Measurements from ENCODE around the gene TBL1X.

TBL1X gene

GRCh38 chrX:9668537-9668936 lies 203.7 kb downstream of the TBL1X start:
- DNase-seq (ENCODE audit: low read depth): no peak

GRCh38 chrX:9670136-9670814 lies 205.4 kb downstream of the TBL1X start:
- DNase-seq (ENCODE audit: low read depth): no peak

- DNase-seq (ENCODE audit: low read depth): no peak
Observed at GRCh38 chrX:9671998-9672397, 207.1 kb downstream of the TBL1X start.

- no peak for DNase-seq (ENCODE audit: low read depth)
Observed at GRCh38 chrX:9676306-9676705, 211.4 kb downstream of the TBL1X start.

GRCh38 chrX:9676738-9677097 lies 211.9 kb downstream of the TBL1X start:
- DNase-seq (ENCODE audit: low read depth): no peak

- no peak for DNase-seq (ENCODE audit: low read depth)
Observed at GRCh38 chrX:9677098-9677739, 212.4 kb downstream of the TBL1X start.

- DNase-seq (ENCODE audit: low read depth): no peak
Observed at GRCh38 chrX:9678215-9678965, 213.5 kb downstream of the TBL1X start.

- DNase-seq (ENCODE audit: low read depth): no peak
Observed at GRCh38 chrX:9681011-9681410, 216.2 kb downstream of the TBL1X start.

GRCh38 chrX:9681422-9681821 lies 216.6 kb downstream of the TBL1X start:
- DNase-seq (ENCODE audit: low read depth): no peak

GRCh38 chrX:9682456-9682855 lies 217.6 kb downstream of the TBL1X start:
- DNase-seq (ENCODE audit: low read depth): no peak

GRCh38 chrX:9682861-9683260 lies 218.0 kb downstream of the TBL1X start:
- no peak for DNase-seq (ENCODE audit: low read depth)

- no peak for DNase-seq (ENCODE audit: low read depth)
Observed at GRCh38 chrX:9683350-9683749, 218.5 kb downstream of the TBL1X start.

GRCh38 chrX:9687899-9688298 lies 223.0 kb downstream of the TBL1X start:
- no peak for DNase-seq (ENCODE audit: low read depth)

- no peak for DNase-seq (ENCODE audit: low read depth)
Observed at GRCh38 chrX:9688833-9689232, 224.0 kb downstream of the TBL1X start.

GRCh38 chrX:9690046-9690445 lies 225.2 kb downstream of the TBL1X start:
- DNase-seq (ENCODE audit: low read depth): no peak

- DNase-seq (ENCODE audit: low read depth): no peak
Observed at GRCh38 chrX:9693307-9694001, 228.6 kb downstream of the TBL1X start.

GRCh38 chrX:9698576-9698975 lies 233.7 kb downstream of the TBL1X start:
- DNase-seq (ENCODE audit: low read depth): no peak

- no peak for DNase-seq (ENCODE audit: low read depth)
Observed at GRCh38 chrX:9700555-9700954, 235.7 kb downstream of the TBL1X start.

GRCh38 chrX:9701790-9702189 lies 236.9 kb downstream of the TBL1X start:
- no peak for DNase-seq (ENCODE audit: low read depth)

GRCh38 chrX:9703406-9703805 lies 238.5 kb downstream of the TBL1X start:
- DNase-seq (ENCODE audit: low read depth): no peak

GRCh38 chrX:9704876-9705465 lies 240.1 kb downstream of the TBL1X start:
- DNase-seq (ENCODE audit: low read depth): no peak

GRCh38 chrX:9706421-9706820 lies 241.6 kb downstream of the TBL1X start:
- DNase-seq (ENCODE audit: low read depth): no peak
